GM15510 (cell line): ENCODE data around the gene STAT4.

Source experiments
- POLR2A ChIP-seq: IDR thresholded peaks from 3 replicates; pipeline ENCODE4 v1.6.1; 2011; ENCODE audit warnings: borderline replicate concordance; ENCODE audit not compliant: insufficient read length; ENCODE audit errors: extremely low read depth

Gene STAT4

GRCh38 chr2:190999058-190999457 is 151.7 kb downstream of the STAT4 start:
- peak; percentile 6 for TF ChIP-seq POLR2A

DNA sequence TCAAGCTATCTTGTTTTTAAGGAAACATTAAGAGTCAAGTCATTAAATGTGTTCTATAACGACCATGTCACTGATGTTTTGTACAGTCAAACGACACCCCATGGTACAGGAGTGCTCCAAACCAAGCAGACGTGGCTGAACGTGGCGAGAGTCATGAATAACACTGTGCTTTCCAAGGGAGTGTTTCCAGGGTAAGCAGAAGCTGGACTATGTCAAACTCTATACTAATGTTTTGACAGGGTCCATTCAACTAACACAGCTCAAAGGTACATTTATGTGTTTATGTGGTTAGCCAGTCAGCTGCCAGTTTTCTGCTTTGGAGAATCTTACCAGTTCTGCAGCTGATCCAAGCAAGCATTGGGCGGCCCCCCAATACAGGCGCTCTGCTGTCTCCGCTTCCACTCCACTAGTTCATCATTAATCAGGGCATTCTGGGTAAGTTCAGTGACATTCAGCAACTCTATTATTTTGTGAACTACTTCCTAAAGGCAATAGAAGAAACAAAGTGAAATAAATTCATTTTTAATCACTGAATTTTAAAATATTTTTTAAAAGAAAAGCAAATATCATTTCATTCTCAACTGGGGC is 153.2 kb downstream of the STAT4 start:
- peak; percentile 9 for TF ChIP-seq POLR2A

DNA sequence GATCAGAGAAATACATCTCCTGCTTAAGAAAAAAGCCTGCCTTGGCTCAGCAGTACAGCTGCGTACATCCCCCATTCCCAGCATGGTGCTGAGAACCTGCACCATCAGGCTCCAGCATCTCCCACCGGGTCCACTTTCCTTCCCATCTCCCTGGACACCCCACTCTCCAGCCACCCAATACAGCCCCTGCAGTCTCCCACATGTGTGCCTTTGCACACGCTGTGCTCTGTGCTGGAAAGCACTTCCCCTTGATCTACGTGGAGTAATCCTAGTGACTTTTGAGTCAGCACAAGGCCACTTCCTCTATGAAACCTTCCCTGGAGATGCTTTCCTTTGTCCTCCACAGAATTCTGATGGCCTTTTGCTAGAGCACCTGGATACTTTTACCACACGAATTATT is 153.8 kb downstream of the STAT4 start:
- no peak for TF ChIP-seq POLR2A

- peak; percentile 40 for TF ChIP-seq POLR2A
Observed at GRCh38 chr2:190996338-190996946, 154.4 kb downstream of the STAT4 start.

- peak; percentile 3 for TF ChIP-seq POLR2A
Observed at GRCh38 chr2:190995315-190995714, 155.5 kb downstream of the STAT4 start.

DNA sequence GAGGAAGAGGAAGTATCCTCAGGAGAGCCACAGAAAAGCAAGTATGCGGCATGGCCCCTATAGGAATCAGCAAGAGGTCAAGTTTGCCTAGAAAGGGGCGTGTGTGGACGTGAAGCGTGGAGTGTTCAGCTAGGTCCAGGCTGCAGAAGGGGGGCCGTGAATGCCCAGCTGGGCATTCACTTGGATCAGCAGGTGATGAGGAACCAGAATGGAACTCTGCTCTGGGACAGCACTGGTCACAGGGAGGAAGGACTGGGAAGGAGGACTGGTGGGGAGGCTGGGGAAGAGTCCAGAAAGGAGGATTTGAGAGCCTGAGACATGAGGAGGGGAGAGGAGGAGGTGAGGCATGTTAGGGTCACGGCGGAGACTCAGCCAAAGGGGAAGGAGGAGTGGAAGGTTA is 156.6 kb downstream of the STAT4 start:
- TF ChIP-seq POLR2A, result no peak

GRCh38 chr2:190993292-190993643 is 157.5 kb downstream of the STAT4 start:
- TF ChIP-seq POLR2A, result no peak

DNA sequence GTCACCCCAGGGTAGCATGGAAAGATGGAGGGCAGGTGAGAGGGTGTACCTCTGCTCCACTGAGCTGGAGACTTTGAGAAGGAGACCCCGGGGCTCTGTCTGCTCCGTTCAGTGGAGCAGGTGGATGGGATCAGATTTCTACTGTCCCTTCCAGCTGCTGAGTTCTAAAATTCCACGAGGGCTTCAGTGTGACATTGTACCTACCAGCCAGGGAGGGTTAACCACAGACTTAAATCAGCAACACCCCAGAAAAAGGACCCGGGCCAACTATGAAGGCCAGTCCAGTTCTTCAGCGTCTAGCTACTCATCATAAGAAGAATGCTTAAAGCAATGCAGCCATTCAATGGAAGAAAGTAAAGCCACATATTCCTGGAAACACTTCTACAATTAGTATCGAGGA is 160.7 kb downstream of the STAT4 start:
- TF ChIP-seq POLR2A, result no peak

DNA sequence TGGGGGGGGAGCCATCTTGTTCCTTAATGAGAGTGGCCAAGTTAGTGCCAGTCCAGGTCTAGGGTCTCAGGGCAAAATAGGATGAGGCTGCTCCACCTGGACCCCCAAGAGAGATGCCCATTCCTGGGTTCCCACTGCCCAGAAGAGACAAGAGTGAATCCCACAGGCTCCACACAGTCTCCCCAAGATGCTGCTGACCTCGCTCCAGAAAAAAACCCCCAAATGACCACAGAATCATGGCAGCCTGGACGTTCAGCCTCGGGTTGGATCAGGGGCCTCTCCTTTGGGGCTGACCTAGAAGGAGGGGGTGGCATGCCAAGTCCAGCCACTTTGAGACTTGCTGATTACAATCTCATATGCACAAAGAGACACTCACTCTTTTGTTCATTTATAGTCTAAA is 161.9 kb downstream of the STAT4 start:
- TF ChIP-seq POLR2A, result no peak

- no peak for TF ChIP-seq POLR2A
Observed at GRCh38 chr2:190987938-190988337, 162.9 kb downstream of the STAT4 start.

DNA sequence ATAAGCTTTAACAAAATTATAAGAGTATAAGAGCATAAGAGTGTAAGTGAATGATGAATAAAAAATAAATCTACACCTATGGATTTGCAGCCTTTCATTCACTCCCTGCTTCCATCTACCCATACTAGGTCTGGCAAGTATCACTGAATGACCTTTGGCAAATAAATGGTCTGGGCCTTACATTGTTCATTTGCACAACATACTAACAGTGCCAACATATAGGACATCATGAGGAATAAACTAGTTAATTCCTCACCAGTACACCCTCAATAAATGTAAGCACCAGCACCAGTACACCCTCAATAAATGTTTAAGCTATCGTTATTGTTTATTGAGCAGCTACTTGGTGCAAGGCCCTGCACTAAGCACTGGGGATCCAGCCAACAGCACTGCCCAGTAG is 163.7 kb downstream of the STAT4 start:
- no peak for TF ChIP-seq POLR2A

DNA sequence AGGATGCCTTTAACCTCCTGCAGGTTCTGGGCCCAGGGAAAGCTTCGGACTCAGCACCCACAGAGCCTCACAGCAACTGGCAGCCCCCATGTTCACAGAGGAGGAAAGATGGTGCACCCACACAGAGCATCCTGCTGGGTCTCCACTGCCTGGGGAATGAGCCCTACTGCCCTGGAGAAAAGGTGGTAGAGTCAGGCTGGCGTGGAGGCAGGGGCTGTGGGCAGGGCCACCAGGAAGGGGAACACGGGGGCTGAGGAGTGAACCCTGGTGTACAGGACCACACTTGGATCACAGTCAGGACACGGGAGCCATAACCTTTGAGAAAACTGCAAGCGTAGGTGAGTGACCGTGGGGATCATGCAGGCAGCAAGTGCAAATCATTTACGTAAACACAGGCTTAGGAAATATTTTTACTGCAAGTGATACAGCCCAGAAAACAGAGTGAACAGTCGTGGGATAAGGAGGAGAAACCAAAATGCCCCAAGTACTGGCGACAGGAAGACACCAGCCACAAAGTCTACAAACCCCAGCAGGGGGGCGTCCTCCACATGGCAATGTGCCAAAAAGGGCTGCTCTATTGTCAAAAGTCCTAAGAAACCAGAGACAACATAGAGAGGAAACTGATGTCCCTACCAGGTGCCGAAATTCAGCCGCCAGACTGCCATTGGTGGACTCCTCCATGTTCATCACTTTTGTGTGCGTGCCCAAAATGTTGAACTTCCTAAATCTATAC is 164.4 kb downstream of the STAT4 start:
- no peak for TF ChIP-seq POLR2A

GRCh38 chr2:190984595-190984994 is 166.2 kb downstream of the STAT4 start:
- TF ChIP-seq POLR2A, result no peak

DNA sequence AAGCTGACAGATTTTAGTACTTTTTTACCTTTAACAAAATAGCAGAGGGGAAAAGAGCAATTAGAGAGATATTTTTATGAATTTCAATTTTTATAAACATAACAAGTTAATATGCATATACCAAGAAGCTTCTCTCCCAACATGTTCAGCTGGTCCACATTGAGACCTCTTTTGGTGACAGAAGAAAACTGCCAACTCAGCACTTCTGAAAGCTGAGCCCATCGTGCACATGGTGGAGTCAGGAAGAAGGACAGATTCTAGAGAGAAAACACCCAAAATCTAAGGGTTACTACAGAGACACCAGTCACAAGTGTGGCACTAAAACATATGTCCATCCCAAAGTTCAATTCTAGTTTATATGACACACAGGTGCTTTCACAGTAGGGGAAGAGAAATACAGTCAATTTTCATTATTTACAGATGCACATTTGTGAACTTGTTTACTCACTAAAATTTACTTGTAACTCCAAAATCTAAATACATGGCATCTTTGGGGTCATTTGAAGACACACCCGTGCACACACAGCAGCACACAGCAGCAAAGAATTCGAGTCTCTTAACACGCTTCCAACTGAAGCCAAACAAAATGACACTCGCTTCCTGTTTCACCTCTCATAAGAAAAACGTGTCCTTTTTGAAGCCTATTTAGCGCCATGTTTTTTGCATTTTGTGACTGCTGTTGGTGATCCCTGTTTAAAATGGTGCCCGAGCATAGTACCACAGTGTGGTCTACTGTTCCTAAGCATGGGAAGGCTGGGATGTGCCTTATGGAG is 168.3 kb downstream of the STAT4 start:
- no peak for TF ChIP-seq POLR2A

- TF ChIP-seq POLR2A, result no peak
Observed at GRCh38 chr2:190981733-190982132, 169.1 kb downstream of the STAT4 start.
